ES-I3 (cell line): ENCODE data around the gene PSMC3IP.

ENCODE experiments used
- H3K36me3 ChIP-seq: 2 replicates; pipeline ENCODE4 v1.6.1; 2013; ENCODE audit warnings: mild to moderate bottlenecking, low read length, control low read depth, moderate library complexity; ENCODE audit not compliant: insufficient read depth
- H3K4me1 ChIP-seq: 2 replicates; pipeline ENCODE4 v1.6.1; 2013; ENCODE audit warnings: mild to moderate bottlenecking, control low read depth, low read length; ENCODE audit not compliant: insufficient read depth
- H3K9ac ChIP-seq: 2 replicates; pipeline ENCODE4 v1.6.1; 2013; ENCODE audit warnings: low read depth, mild to moderate bottlenecking, low read length, moderate library complexity
- H3K9me3 ChIP-seq: 2 replicates; pipeline ENCODE4 v1.6.1; 2013; ENCODE audit warnings: mild to moderate bottlenecking, low read length, moderate library complexity; ENCODE audit not compliant: control insufficient read depth, insufficient read depth

Gene PSMC3IP

DNA sequence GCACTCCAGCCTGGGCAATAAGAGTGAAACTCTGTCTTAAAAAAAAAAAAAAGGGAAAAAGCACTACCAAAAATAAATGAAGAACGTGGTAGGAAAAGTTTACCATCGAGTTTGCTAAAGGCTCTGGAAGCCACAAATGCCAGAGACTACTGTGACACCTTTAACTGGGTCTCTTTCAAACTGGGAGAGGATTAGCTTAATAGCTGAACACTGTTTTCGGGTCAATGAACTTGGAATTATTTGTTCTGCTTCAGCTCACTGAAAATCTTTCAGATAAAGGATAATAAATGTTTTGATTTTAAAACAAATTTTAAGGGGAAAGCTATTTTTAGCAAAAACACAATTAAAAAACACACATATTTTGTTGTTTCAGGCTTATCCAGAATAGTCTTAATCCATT, 30.2 kb upstream of the PSMC3IP start:
- Histone ChIP-seq H3K9ac (peak overlapping the region; percentile 78; the same call in 1 of the 2 replicates), H3K4me1 (peaks cover 8% of the 10 kb centered on the region; the same call in 1 of the 2 replicates), H3K36me3 (peaks cover 11% of the 10 kb centered on the region), H3K9me3 (no peaks in the 10 kb centered on the region)

DNA sequence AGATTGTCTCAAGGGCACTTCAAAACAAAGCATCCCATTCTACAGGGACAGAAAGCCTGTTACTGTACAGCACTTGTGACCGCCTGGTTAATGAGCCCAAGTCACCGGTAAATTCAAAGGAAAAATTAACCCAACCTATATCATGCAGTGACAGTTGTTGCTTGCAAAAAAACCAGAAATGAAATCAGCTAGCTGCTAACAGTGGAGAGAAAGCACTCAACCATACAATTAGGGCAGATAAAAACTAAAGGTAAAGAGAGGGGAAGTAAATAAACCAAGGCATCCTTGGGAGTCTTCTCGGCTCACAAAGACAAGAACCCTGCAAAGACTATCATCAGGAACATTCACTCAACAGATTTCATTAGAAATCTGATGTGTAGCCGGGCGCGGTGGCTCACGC, 25.8 kb upstream of the PSMC3IP start:
- no peaks in the 10 kb centered on the region for H3K9me3 ChIP-seq
- peaks cover 7% of the 10 kb centered on the region; the same call in 1 of the 2 replicates for H3K4me1 ChIP-seq
- H3K36me3 ChIP-seq = no peaks in the 10 kb centered on the region
- no peak overlapping the region for H3K9ac ChIP-seq

DNA sequence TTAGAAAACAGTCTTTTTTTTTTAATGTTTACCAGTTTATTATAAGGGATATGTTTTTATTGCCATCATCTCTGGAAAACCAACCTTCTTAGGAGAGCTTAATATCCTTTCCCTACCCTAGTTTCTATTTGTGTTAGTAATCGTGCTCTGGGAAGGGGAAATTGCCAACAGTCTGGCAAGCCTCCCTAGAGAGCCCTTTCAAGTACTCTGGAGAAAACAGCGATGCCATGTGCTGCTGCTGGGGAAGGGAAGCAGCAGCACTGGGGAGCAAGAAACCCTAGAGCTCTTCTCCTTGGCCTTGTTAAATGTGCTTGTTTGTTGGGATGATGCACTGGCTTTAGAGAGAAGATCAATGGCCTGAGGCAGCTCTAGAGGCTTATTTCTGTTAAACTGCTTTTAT, 21.4 kb upstream of the PSMC3IP start:
- Histone ChIP-seq H3K36me3 (no peaks in the 10 kb centered on the region), H3K4me1 (no peaks in the 10 kb centered on the region), H3K9ac (no peak overlapping the region), H3K9me3 (no peaks in the 10 kb centered on the region)

DNA sequence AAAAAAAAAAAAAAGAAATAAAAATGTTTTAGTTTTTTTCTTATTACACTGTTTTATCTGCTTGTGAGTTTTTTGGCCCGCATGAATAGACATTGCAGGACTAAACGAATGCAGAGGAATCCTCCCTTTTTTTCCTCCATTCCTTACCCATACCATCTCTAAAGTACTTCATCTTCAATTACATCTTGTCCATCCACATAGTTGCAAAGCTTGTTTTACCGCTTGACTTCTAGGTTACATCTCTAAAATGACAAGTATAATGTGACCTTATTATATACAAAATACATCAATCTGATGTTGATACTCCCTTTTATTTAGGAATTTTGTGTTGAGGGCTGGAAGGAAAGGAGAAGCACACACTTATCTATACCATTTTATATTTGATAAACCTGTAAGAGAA, 18.9 kb upstream of the PSMC3IP start:
- Histone ChIP-seq H3K9me3 (no peaks in the 10 kb centered on the region), H3K9ac (no peak overlapping the region), H3K36me3 (no peaks in the 10 kb centered on the region), H3K4me1 (no peaks in the 10 kb centered on the region)

DNA sequence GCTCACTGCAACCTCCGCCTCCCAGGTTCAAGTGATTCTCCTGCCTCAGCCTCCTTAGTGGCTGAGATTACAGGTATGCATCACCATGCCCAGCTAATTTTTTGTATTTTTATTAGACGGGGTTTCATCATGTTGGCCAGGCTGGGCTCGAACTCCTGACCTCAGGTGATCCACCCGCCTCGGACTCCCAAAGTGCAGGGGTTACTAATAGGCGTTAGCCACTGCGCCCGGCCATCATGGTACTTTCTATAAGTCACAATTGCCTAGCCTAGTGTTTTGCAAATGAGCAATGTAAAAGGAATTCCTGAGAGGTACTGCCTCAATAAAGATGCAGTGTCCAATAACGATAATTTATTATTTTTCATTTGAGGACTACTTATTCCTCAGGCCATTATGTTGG, 13.9 kb upstream of the PSMC3IP start:
- Histone ChIP-seq H3K9me3 (no peaks in the 10 kb centered on the region), H3K36me3 (no peaks in the 10 kb centered on the region), H3K4me1 (no peaks in the 10 kb centered on the region), H3K9ac (no peak overlapping the region)

DNA sequence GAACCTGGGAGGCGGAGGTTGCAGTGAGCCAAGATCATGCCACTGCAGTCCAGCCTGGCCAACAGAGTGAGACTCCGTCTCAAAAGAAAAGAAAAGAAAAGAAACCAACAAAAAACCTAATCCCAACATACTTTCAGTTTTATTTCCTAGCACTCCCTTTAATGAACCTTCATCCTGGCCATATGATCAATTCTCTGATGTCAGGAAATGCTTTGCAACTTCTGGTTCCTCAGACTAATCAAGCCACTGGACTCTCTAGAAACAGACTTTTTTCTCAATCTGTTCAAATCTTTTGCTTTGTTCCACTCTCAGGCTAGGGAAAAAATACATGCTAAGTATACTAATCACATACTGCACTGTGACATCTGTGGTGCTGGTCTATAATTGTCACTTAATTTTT, 13.4 kb upstream of the PSMC3IP start:
- Histone ChIP-seq H3K9me3 (no peaks in the 10 kb centered on the region), H3K9ac (no peak overlapping the region), H3K4me1 (no peaks in the 10 kb centered on the region), H3K36me3 (no peaks in the 10 kb centered on the region)

DNA sequence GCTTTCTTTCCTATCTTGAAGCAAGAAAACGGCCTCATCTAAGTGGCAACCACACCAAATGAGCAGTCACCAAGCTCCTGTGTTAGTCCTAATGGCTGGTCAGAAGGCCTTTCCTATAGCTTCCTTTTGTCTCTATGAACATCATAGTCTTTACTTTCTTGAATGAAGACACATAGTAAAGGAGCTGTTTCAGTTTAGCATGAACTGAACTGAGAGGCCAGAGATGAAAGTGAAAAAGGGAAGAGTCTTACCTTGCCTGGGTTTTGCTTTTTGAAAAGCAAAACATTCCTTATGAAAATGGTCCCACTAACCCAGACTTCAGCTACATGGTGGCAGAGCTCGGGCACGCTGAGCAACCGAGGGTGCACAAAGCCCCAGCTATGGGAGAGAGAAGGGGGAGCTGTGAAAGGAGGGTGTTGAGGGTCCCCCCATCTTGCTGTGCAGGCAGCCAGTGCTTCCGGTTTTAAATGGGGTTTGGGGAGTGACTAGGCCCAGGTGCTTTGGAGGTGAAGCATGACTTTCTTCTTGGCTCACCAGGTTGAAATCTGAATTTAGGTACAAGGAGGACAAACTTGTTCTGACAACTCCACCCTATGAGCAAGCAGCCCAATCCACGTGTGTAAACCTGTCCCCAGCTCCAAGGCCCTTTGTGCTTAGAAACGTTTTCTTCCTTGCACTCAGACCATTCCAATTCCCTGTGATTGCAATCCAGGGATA, 9.1 kb upstream of the PSMC3IP start:
- no peak overlapping the region for H3K9ac ChIP-seq
- peaks cover 13% of the 10 kb centered on the region for H3K36me3 ChIP-seq
- no peaks in the 10 kb centered on the region for H3K4me1 ChIP-seq
- no peaks in the 10 kb centered on the region for H3K9me3 ChIP-seq

DNA sequence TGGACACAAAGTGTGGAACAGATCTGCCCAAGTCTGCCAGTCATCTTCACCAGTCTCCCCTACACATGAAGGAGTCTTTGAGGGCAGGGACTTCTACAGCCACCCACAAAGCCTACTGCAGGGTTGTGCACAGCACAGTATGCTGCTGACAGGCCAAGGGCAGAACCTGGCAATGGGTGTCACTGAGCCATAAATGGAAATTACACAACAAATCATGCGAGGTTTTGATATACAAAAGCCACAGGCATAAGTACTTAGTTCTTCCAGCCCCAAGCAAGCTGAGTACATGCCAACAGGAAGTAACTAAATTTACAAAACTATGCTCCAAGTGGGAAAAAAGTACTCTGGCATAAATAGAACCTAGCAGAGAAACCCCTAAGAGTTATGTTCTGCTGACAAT, 7.8 kb upstream of the PSMC3IP start:
- H3K9me3 ChIP-seq = no peaks in the 10 kb centered on the region
- peaks cover 14% of the 10 kb centered on the region for H3K36me3 ChIP-seq
- no peak overlapping the region for H3K9ac ChIP-seq
- no peaks in the 10 kb centered on the region for H3K4me1 ChIP-seq

DNA sequence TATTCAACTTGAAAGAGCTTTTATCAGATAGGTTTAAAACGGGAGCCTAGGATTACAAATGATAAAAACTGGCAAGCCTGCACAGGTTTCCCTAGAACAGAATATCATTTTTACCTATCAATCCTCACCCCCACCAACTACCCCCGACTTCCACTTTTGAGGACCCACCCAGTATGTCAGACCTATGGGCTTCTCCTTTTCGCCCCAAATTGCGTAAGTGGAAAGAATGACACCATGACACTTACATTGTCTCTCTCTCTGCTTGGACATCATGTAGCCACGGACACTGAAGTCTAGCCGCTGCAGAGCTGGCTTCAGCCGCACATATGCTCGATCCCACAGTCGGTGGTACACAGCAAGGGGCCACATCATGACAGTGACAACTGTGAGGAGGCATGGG, 7.4 kb upstream of the PSMC3IP start:
- Histone ChIP-seq H3K9me3 (no peaks in the 10 kb centered on the region), H3K4me1 (no peaks in the 10 kb centered on the region), H3K36me3 (peaks cover 16% of the 10 kb centered on the region), H3K9ac (no peak overlapping the region)

DNA sequence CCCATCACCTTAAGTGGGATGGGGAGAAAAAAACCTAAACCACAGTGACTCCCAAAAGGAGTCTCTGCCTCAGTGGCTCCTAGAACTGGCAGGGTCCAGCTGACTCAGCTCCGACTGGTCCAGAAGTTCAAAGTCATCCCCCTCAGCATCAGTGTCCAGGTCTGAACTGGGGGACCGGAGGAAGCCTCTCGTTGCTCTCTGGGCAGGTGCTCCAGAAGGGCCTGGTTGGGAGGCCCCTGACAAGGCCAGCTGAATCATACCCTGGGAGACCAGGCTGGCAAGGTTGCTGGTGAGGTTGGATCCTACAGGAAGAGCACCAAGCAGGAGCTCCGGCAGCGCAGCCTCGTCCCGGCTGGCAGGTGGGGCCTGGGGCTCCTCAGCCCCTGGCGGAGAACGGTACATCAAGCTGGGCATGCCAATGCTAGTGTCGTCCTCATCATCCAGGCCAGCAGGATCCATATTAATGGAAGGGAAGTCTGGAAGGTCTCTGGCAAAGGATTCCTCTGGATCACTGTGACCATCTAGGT, 4.3 kb upstream of the PSMC3IP start:
- H3K4me1 ChIP-seq = no peaks in the 10 kb centered on the region; the same call in 1 of the 2 replicates
- no peaks in the 10 kb centered on the region for H3K9me3 ChIP-seq
- peaks cover 16% of the 10 kb centered on the region for H3K36me3 ChIP-seq
- no peak overlapping the region for H3K9ac ChIP-seq

DNA sequence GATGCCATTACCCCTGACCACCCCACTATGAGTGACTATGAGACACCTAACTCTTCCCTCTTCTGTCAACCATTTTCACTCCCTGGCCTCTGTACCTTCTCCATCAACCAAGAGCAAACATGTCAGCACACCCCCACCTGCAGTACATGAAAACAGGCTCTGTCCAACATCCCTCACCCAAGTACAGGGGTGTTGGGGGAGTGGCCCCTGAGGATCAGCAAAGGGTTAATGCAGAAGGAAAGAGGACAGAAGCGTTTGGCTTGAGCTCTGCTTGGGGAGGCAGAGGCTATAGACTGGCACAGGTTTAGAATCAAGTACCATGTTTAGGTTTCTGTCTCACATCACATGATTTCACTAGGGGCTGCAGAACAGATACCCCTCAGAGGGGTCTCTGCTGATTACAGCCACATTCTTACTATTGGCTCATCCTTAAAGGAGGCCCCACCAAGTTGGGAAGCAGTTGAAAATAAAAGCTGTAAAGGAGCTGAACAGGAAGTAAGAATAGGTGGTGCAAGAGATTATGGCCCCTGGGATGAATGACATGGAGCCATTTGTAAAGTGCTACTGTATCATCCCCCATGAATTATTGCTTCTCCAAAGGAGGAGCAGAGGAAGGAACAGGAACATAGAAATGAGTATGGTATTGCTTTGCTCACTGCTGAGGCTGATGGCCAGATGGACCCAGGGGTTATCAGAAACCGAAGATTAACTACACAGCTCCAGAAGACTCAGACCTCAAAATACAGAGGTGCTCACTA, 2.4 kb upstream of the PSMC3IP start:
- Histone ChIP-seq H3K9me3 (no peaks in the 10 kb centered on the region), H3K4me1 (peaks cover 3% of the 10 kb centered on the region; the same call in 1 of the 2 replicates), H3K36me3 (peaks cover 19% of the 10 kb centered on the region), H3K9ac (no peak overlapping the region)

DNA sequence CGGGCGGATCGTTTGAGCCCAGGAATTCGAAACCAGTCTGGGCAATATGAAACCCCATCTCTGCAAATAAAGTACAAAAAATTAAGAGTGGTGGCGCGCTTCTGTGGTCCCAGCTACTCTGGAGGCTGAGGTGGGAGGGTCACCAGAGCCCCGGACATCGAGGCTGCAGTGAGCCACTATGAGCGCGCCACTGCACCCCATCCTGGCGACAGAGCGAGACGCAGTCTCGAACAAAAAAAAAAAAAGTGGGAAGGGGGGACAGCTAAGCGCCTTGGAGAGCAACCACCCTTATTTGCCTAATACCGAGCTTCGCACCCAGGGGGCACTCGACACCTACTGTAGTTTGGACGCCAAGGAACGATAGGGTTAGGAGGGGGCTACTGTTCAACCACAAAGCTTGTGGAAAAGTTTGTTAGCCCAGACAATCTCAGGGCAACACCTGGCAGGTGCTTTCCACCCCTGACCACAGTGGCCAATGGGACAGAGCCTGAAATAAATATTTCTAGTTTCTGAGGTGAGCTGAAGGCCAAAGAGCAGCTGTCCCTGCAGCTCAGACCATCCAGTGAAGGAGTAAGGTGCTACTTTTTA, 847 bp upstream of the PSMC3IP start:
- peaks cover 23% of the 10 kb centered on the region for H3K36me3 ChIP-seq

DNA sequence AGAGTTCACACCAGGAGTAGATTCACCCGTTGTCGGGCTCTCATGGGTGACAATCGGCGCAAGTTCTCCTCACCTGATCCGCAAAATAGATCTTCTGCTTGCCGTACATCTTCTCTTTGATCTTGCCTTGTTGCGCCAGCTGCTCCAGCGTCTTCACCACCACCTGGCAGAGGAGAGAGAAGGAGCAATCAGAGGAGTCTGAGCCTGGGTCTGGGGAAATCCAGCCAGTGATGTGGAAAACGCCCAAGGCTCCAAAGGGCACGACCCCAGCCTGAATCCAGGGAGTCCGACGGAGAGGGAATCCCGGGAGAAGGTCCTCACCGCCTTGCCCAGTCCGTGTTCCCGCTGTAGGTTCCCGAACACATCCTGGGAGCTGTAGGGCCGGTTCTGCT, 393 bp downstream of the PSMC3IP start:
- H3K36me3 ChIP-seq = peaks cover 23% of the 10 kb centered on the region
- H3K9ac ChIP-seq = peak overlapping the region; percentile 96
- no peaks in the 10 kb centered on the region for H3K9me3 ChIP-seq
- H3K4me1 ChIP-seq = peaks cover 3% of the 10 kb centered on the region; the same call in 1 of the 2 replicates

More for the DNA sequence above, 847 bp upstream of the PSMC3IP start:
- Histone ChIP-seq H3K4me1 (peaks cover 3% of the 10 kb centered on the region; the same call in 1 of the 2 replicates), H3K9me3 (no peaks in the 10 kb centered on the region), H3K9ac (peak overlapping the region; percentile 96)

DNA sequence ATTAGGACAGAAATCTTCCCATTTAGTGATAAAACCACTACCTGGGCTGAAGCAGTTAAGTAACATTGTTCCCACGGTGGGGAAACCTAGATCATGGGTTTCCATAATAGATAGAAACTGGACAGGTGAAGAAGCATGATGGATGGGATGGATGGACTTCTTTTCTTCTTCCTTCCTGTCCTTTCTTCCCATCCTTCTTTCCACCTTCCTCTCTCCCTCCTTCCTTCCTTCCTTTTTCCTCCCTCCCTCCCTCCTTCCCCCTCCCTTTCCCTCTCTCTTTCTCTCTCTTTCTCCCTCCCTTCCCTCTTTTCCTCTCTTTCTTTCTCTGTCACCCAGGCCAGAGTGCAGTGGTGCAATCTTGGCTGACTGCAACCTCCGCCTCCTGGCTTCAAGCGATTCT, 3.1 kb downstream of the PSMC3IP start:
- peaks cover 25% of the 10 kb centered on the region for H3K36me3 ChIP-seq
- H3K4me1 ChIP-seq = peaks cover 3% of the 10 kb centered on the region; the same call in 1 of the 2 replicates
- H3K9ac ChIP-seq = no peak overlapping the region
- H3K9me3 ChIP-seq = no peaks in the 10 kb centered on the region
